COR-L47 (cell line): ENCODE results near the gene SUMO3.

Experiments used
- DNase-seq: peaks from one replicate; lab custom pipeline; 2025; lab: John Stamatoyannopoulos, UW

The SUMO3 gene

GRCh38 chr21:44758781-44759627 is 58.9 kb downstream of the SUMO3 start:
- DNase-seq = no peak

- no peak for DNase-seq
Measured at GRCh38 chr21:44758141-44758561, 59.7 kb downstream of the SUMO3 start.

DNA sequence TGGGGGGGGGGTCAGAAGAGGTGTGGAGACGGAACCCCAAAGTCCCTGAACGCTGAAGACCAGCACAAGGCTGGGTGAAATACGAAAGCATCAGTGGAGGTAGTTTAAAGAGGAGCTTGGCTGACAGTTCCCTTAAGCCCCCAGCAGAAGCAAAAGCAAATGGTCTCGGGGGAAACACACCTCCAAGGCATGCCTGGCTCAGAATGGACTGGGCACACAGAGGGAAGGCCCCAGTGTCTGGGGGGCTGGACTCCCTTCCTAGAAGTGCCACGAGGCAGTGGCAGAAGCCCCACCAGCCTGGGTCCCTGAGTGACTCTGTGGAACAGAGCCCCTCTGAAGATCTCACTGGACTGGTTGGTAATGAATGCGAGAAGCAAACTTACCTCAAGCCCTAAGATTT is 60.1 kb downstream of the SUMO3 start:
- no peak for DNase-seq

- DNase-seq = no peak
Measured at GRCh38 chr21:44756423-44757185, 61.3 kb downstream of the SUMO3 start.
